GM12864 (cell line): ENCODE measurements around the gene CELA2A.

Experiments
- DNase-seq: peaks from one replicate; pipeline ENCODE4 v3.0.0-alpha.2; 2011; ENCODE audit warnings: low read depth
- H3K4me3 ChIP-seq: 2 replicates; pipeline ENCODE4 v1.5.1; 2011; ENCODE audit warnings: mild to moderate bottlenecking, low read depth, low read length, control low read depth
- CTCF ChIP-seq: IDR thresholded peaks from 2 replicates; pipeline ENCODE4 v1.5.1; 2011; ENCODE audit warnings: low read depth, mild to moderate bottlenecking, moderate library complexity, low read length, control low read depth, inconsistent platforms; ENCODE audit errors: missing control alignments

The CELA2A gene

GRCh38 chr1:15445390-15446122 lies 11.0 kb upstream of the CELA2A start:
- no peak for DNase-seq
- TF ChIP-seq CTCF, result no peak
- H3K4me3 ChIP-seq, result no peak overlapping the region

- no peak for DNase-seq
- no peak overlapping the region for H3K4me3 ChIP-seq
Measured at GRCh38 chr1:15446212-15446611, 10.3 kb upstream of the CELA2A start.

GRCh38 chr1:15448877-15449462 lies 7.6 kb upstream of the CELA2A start:
- TF ChIP-seq CTCF, result no peak
- H3K4me3 ChIP-seq, result no peak overlapping the region
- no peak for DNase-seq

More at GRCh38 chr1:15446212-15446611, 10.3 kb upstream of the CELA2A start:
- TF ChIP-seq CTCF, result no peak

GRCh38 chr1:15449567-15449966 lies 7.0 kb upstream of the CELA2A start:
- H3K4me3 ChIP-seq, result no peak overlapping the region
- DNase-seq, result no peak
- no peak for TF ChIP-seq CTCF

GRCh38 chr1:15451014-15451722 lies 5.4 kb upstream of the CELA2A start:
- TF ChIP-seq CTCF, result no peak
- H3K4me3 ChIP-seq, result no peak overlapping the region
- DNase-seq, result no peak

- no peak for TF ChIP-seq CTCF
- no peak for DNase-seq
- no peak overlapping the region for H3K4me3 ChIP-seq
Measured at GRCh38 chr1:15452216-15452615, 4.3 kb upstream of the CELA2A start.
